ENCODE measurements around the gene DOCK4.
A peak's percentile ranks its signal among the peaks of the same experiment; 100 is the strongest.

DOCK4 gene

GRCh38 chr7:111953611-111954010 lies 252.6 kb downstream of the DOCK4 start:
- TF ChIP-seq CTCF (conservative IDR thresholded peaks at IDR 0.05; ENCODE audit: low read depth, low read length), result peak; percentile 13
- peak; percentile 31 for DNase-seq (ENCODE audit: low read depth)
- no peak overlapping the region for H3K4me3 ChIP-seq (ENCODE audit: low read depth, low read length)

- TF ChIP-seq CTCF (conservative IDR thresholded peaks at IDR 0.05; ENCODE audit: low read depth, low read length), result no peak
- DNase-seq (ENCODE audit: low read depth), result no peak
- no peak overlapping the region for H3K4me3 ChIP-seq (ENCODE audit: low read depth, low read length)
These were observed 253.4 kb downstream of the DOCK4 start for GRCh38 chr7:111952783-111953182.

GRCh38 chr7:111951052-111951451 lies 255.1 kb downstream of the DOCK4 start:
- DNase-seq (ENCODE audit: low read depth), result no peak
- TF ChIP-seq CTCF (conservative IDR thresholded peaks at IDR 0.05; ENCODE audit: low read depth, low read length), result no peak
- H3K4me3 ChIP-seq (ENCODE audit: low read depth, low read length), result no peak overlapping the region

- no peak for TF ChIP-seq CTCF (conservative IDR thresholded peaks at IDR 0.05; ENCODE audit: low read depth, low read length)
- DNase-seq (ENCODE audit: low read depth), result no peak
- no peak overlapping the region for H3K4me3 ChIP-seq (ENCODE audit: low read depth, low read length)
These were observed 263.6 kb downstream of the DOCK4 start for GRCh38 chr7:111942450-111943081.

- no peak for TF ChIP-seq CTCF (conservative IDR thresholded peaks at IDR 0.05; ENCODE audit: low read depth, low read length)
- DNase-seq (ENCODE audit: low read depth), result no peak
- no peak overlapping the region for H3K4me3 ChIP-seq (ENCODE audit: low read depth, low read length)
These were observed 269.0 kb downstream of the DOCK4 start for GRCh38 chr7:111937163-111937562.

GRCh38 chr7:111933609-111934008 lies 272.6 kb downstream of the DOCK4 start:
- no peak for DNase-seq (ENCODE audit: low read depth)

More at GRCh38 chr7:111933609-111934008, 272.6 kb downstream of the DOCK4 start:
- TF ChIP-seq CTCF (conservative IDR thresholded peaks at IDR 0.05; ENCODE audit: low read depth, low read length), result no peak
- no peak overlapping the region for H3K4me3 ChIP-seq (ENCODE audit: low read depth, low read length)
